NT2/D1 (cell line): ENCODE data around the gene COA3.

Experiments used
- SUZ12 ChIP-seq: IDR thresholded peaks from 2 replicates; pipeline ENCODE4 v1.6.1; 2011; ENCODE audit not compliant: insufficient read length, insufficient read depth; ENCODE audit errors: extremely low read depth
- ZNF274 ChIP-seq: IDR thresholded peaks from 2 replicates; pipeline ENCODE4 v1.6.1; 2011; ENCODE audit warnings: mild to moderate bottlenecking, low read depth, low read length

GRCh38 chr17:42832213-42832933 lies 33.9 kb upstream of the COA3 start:
- no peak for TF ChIP-seq ZNF274
- TF ChIP-seq SUZ12 = no peak
